WI38 (cell line): ENCODE results near the gene GHSR.

Experiments used
- H3K4me3 ChIP-seq: 2 replicates; pipeline ENCODE4 v1.5.1; 2011; ENCODE audit warnings: low read depth, mild to moderate bottlenecking, control low read depth, low read length
- CTCF ChIP-seq: IDR thresholded peaks from 2 replicates; pipeline ENCODE4 v1.5.1; 2012; ENCODE audit warnings: low read depth, mild to moderate bottlenecking, control low read depth, low read length

Gene GHSR

GRCh38 chr3:172467170-172467824, 19.0 kb upstream of the GHSR start:
- H3K4me3 ChIP-seq = no peak overlapping the region
- no peak for TF ChIP-seq CTCF

- no peak overlapping the region for H3K4me3 ChIP-seq
- TF ChIP-seq CTCF = no peak
These were observed 18.4 kb upstream of the GHSR start for GRCh38 chr3:172466553-172467130.

GRCh38 chr3:172465281-172465680, 17.0 kb upstream of the GHSR start:
- H3K4me3 ChIP-seq = no peak overlapping the region
- TF ChIP-seq CTCF = no peak

- no peak for TF ChIP-seq CTCF
These were observed 16.1 kb upstream of the GHSR start for GRCh38 chr3:172464306-172464705.

GRCh38 chr3:172461530-172462138, 13.4 kb upstream of the GHSR start:
- H3K4me3 ChIP-seq = no peak overlapping the region
- peak; percentile 87 for TF ChIP-seq CTCF

More at GRCh38 chr3:172464306-172464705, 16.1 kb upstream of the GHSR start:
- no peak overlapping the region for H3K4me3 ChIP-seq

- no peak overlapping the region for H3K4me3 ChIP-seq
- TF ChIP-seq CTCF = no peak
These were observed 8.1 kb upstream of the GHSR start for GRCh38 chr3:172456404-172456803.

GRCh38 chr3:172454180-172454579, 5.9 kb upstream of the GHSR start:
- no peak overlapping the region for H3K4me3 ChIP-seq
- TF ChIP-seq CTCF = no peak
